ENCODE results near the gene NDUFC1.
"Not testable (repeated sequence)": the region's sequence is repeated elsewhere in the genome, so short reads cannot be mapped to it uniquely, and the experiment has no call there.

NDUFC1 gene

DNA sequence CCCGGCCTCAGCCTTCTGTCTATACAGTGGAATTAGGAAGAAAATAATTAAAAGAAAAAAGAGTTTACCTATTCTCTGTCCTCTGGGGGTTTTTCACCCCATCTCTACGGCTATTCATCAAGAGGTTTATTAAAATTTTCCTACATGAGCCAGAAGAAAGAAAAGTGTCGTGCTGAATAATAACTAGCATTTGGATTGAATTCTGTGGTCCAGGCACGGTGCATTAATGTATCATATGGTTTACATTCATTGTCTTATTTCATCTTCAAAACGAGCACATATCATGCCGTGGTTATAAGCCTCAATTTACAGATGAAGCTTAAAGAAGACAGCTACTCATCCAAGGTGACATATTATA lies 6.4 kb downstream of the NDUFC1 start:
- no peak for DNase-seq

DNA sequence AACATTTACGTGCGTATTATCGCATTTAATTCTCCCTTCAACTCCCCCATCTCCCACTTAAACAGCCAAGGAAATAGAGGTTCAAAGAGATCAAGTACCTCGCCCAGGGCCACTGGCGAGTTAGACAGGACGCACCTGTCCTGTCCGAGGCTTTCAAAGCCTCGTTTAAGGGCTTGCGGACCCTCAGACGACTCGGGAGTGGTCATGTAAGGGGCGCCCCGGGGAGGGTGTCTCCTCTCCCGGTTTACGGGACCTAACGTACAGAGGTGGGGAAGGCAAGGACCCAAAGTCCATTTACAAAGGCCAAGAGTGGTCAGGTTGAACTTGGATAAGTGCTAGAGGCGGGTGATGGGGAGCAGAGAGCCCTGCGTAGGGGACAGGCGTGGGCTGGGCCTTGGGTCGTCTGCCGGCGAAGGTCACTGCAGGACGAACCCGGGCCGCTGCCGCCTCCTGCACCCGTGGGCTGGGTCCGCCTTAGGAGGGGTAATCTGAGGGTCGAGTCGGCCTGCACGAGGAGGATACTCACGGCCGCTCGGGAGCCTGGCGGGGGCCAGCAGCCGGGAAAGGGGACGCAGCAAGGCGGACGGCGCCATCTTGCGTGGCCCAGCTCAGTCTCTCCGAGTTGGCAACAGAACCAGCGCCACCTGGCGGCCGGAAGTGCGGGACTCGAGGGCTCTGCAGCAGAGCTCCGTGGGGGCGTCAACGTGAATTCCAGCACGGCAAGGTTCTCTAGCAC lies 6.9 kb downstream of the NDUFC1 start:
- peak; percentile 90 for DNase-seq

DNA sequence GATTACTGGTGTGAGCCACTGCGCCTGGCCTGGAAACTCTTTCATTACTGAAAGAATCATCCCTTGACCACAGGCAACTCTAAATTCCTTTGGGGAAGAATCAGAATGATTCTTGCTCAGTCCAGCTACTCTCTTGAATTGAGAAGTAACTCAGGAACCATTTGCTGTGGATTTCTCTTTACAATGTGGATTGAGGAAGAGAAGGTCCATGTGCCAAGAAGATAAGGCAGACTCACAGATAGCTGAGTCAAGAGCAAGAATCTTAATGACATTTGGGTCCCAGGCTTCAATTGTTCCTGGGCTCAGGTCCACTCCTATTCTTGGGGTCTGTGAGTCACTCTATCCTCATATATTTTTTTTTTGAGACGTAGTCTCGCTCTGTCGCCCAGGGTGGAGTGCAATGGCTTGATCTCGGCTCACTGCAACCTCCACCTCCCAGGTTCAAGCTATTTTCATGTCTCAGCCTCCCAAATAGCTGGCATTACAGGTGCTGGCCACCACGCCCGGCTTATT lies 16.0 kb downstream of the NDUFC1 start:
- no peak for DNase-seq

DNA sequence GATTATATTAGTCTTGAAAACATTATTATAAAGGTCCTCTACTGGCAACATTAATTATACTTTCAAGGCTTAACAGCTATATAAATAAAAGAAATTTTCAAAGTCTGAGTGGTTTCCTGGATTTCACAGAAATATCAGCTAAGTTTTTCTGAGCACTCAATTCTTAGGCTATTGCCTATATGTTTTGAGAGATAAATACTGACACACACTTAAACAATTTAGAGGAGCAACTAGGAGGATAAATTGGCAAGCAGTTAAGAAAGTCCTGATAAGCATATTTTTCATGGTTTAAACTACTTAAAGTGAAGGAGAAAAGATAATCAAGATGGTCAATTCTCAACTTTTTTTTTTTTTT lies 19.6 kb downstream of the NDUFC1 start:
- no peak for DNase-seq

DNA sequence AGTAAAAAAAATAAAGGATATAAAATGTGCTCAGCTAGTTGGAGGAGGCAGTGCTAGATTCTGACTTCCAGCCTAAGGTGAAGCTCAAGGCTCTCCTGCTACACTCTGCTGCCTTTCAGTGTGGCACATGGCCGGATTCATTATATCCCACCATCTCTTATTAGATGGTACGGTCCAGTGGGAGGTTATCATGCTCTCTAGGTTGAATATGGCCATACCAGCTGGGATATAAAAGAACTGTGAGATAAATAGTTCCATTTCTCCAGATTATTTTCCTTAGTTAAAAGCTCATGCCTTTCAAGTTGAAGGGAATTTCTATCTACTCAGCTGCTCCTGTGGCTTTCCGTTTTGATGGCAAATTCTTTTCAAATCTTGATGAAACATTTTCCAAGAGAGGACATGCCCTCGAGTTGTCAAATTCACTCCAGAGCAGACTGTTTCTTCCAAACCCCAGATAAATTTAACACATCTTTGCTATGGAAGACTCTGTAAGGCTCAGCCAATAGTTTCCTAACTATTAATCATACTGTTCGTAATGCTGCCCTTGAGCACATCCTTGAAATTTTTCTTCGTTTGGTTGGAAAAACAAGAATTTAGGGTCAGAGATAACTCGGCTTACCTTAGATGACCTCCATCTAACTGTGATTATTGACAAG lies 20.1 kb downstream of the NDUFC1 start:
- peak; percentile 53 for DNase-seq

DNA sequence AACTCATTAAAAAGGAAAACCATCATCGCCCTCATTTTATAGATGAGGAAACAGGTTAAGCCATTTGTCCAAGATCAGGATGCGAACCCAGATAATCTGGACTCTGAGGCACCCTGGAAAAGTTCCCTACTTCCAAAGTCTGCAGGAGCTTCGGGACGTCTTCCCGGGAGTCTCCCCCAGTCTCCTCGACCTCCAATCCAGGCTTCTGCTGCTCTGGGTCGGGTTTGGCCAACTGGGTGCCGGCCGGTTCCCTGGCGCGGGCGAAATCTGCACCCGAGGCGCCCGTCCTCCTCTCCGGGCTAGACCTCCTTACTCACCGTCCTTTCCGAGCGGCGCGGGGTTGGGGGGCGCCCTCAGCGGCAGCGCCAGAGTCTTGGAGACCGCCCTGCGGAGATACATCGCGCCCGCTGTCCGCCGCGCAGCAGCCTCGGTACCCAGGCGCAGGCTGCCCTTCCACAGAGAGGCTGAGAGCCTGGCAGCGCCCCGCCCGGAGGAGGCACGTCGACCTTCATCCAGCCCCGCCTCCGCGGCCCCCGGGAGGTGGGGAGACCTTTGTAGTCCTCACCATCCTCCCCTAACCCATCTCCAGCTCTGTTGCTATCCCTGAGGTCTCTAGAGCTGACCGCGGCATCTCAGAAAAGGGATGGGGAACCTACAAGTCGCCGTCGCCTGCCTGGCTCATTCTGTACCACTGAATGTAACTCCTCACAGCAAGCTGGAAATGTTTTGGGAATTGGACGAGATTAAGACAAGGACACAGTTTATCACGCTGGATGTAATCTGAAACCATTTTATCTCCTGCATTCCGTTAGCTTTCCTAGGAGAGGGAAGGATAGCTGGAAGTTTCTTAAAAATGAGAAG lies 22.3 kb downstream of the NDUFC1 start, which contains the start of gene MGARP:
TSS of gene MGARP (minus strand) at position 466 of the 861 bp plus-strand sequence. CDS start at position 399, 67 bp downstream.
- DNase-seq: peak; percentile 48

DNA sequence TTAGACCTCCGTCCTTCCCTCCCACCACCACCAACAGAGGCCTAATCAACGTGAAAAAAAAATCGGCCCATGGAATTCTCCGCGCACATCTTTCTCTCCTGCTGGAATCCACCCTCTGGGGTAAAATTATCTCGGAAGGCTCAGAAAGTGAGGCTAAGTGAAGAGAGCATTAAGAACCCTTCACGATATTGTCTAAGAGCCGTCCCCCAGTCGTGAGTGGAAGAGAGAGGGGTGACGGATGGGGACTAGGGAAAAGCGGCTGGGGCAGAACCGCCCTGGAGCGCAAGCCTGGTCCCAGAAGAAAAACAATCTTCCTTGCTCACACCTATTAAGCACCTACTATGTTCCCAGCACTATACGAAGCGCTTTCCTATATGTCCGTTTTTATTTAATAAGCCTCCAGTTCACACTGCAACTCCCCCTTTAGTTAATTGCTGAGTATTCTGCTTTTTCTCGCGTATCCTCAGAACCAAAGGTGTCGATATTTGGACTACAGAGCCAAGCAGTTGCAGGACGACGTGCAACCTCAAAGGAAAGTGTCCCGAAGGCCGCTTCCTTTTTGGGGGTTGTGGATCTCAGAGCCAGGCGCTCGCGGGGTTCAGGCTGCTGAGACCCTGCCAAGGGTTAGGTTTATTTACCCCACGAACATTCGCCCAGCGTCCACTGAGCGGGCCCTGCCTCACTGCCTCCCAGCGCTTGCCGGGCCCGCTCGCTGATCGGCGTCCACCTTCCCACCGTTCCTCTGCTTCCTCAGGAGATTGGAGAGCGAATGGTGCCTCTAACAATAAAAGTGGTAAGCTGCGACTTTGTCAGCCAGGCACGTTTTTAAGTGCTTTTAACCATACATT lies 23.1 kb downstream of the NDUFC1 start:
- no peak for DNase-seq

DNA sequence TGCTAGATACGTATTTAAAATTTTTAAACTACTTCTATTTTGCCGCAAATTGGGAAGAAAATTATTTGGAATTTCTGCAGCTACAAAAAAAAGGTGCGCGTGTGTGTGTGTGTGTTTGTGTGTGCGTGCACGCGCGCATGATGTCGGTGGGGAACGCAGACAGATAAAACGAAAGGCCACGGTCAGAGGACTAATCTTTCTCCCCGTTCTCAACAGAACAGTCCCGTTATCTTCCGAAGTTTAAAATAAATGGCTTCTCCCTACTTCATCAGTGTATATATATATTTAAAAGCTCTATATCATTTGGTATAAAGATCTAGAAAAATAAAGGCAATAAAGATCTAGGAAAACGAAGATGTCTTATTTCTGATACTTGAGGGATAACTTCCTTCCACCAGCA lies 23.8 kb downstream of the NDUFC1 start:
- no peak for DNase-seq

DNA sequence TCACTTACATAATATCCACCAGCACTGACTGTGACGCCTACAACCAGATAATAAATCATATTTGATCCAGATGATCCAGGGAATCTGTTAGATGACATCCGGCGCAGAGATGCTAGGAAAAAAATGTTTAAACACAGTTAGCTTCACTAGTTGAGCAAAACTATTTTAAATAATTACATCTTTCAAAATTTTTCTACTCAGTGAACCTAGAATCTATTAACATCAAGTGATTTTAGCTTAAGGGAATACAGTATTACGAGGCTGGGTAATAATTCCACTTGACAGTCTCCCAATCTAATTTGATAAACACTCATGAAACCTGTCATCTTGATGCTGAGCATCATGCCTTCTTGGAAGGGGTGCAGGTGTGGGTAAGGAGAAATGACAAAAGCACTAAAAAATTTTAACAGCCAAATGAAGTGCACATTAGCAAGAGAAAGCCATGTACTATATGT lies 27.0 kb downstream of the NDUFC1 start:
- no peak for DNase-seq

DNA sequence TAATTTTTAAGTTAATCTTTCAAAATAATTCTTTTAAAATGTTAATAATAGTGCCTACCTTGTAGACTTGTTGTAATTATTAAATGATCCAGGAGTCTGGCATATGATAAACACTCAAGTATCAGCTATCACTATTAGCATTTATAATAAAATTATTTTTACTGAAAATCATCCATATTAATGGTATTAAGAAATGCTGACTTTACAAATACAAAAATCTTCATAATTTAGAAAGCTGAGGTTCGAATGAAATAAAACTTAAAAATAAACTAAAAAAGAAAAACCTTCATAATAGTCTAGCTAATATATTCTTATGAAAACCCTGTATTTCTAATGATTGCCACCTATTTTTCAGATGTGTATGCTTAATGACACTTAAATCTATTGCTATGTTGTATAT lies 27.5 kb downstream of the NDUFC1 start:
- DNase-seq: no peak

DNA sequence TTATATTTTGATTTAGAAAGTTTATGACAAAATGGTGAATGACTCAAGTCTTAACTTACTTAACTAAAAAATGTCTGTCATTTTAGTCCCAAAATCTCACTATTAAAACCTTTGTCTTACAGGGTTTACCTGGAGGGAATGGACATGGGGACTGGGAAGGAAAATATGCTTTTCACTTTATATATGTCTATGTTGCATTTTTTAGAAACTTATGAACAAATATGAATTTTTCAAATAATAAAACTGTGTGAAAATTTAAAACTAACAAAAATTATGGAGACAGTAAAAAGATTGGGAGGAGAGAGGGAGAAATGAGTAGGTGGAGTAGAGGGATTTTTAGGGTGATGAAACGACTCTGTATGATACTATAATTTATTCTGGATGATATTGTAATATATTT lies 28.4 kb downstream of the NDUFC1 start:
- no peak for DNase-seq

DNA sequence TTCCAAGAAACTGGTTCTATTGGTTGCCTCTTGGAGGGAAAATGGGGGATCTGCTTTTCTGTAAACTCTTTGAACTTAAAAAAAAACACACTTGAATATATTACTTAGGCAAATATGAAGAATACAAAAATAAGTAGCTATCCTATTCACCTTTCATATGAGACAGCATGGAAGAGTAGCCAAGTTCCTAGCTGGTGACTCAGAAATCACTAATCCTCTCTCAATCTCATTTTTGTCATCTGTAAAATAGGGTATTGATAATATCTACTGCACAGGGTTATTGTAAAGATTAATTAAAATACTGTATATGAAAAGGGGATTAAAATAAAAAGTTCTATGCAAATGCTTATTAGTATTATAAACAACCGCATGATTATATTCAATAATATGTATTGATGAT lies 35.0 kb downstream of the NDUFC1 start:
- no peak for DNase-seq

DNA sequence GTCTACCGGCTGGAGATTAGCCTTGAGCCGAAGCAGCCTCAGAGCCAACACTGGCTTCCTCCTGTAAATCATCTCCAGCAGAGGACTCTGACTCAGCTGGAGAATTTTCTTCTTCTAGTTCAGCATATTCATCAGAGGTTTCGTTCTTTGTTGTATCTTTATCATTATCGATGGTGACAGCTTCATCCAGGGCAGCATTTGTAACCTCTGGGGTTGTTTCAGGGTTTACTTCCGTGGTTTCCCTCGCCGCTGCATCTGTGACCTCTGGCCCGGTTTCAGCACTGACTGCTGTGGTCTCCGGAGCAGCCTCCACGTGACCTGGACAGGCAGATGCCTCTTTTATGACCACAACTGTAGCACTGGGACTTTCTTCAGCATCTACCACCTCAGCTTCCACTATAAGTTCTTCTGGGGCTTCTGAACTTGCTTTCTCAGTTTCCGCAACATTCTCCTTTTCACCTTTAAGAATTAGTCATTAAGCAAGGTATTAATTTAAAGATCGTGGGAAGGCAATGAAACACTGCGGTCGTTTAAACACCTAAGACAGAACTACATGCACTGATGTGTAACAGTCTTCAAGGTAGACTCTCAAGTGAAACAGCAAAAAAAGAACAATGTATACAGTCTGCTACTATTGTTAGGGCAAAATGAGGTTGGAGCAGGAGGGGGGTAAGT lies 35.6 kb downstream of the NDUFC1 start:
- peak; percentile 91 for DNase-seq

DNA sequence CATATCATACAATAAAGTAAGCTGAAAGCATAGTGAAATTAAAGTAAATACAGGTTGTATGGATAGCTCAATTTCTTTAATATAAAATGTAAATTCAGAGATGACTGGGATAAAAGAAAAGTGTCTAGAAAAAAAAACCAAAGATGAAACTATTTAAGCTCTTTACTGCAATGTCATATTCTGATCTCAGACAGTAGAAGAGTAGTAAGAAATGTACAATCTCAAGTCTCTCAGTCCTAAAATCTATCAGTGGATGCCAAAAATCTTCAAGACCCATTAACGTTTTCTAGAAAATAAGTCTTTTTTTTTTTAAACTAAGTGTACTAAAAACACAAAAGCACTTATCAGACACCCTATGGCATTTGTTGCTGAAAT lies 36.1 kb downstream of the NDUFC1 start:
- no peak for DNase-seq

DNA sequence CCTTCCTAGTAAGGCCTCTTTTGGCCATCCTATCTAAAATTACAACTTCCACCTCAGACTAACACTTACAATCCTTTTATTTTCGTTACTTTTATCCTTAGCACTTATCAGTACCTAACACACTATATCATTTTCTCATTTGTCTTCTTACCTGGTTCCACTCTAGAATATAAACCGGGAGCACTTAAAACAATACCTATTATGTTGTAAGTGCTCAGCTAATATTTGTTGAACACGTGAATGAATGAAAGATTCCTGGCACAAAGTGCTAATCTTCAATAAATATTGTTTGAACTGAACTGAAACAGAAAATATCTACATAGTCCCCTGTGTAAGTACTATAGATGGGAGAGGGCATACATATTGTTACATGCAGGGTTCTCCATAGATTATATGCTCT lies 36.6 kb downstream of the NDUFC1 start:
- no peak for DNase-seq

DNA sequence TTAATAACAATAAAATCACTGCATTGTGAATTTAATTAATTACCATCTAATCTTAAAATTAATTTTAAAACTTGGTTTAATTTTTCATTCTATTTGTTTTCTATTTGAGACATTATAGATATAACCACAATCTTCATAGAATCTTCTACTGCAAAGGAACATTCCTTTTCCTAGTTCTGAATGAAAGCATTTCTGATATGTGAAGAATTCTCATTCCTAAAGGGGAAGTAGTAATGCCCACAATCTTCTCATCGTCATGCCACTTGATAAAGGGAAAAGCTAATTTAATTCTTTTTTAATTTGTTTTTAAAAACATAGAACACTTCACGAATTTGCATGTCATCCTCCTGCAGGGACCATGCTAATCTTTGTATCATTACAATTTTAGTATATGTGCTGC lies 45.9 kb downstream of the NDUFC1 start:
- DNase-seq: peak; percentile 24

DNA sequence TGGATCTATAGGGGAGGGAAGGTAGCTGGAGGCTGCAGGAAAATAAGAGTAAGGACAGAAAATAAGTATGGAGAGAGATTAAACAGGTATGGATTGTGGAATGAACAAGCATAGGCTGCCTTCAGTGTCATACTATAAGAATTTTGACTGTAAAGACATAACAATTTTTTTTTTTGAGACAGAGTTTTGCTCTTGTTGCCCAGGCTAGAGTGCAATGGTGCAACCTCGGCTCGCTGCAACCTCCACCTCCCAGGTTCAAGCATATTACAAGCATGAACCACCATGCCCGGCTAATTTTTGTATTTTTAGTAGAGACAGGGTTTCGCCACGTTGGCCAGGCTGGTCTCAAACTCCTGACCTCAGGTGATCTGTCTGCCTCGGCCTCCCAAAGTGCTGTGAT lies 46.7 kb downstream of the NDUFC1 start:
- not testable (repeated sequence) for DNase-seq

DNA sequence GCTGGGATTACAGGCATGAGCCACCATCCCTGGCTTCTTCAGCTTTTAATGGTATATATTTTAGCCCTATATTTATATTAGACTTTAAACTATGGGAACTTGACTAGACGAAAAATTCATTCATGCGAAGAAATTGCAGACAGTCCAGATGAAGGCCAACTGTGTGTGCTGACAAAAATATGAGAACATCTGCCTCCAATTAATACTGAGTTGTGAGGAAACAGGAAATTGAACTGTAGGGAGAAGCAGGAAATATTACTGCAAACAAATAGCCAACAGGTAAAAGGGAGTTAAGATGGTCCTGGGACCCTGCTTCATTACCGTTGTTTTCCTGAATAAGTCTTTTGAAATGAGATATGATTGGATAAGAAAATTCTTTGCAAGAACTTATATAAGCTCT lies 48.6 kb downstream of the NDUFC1 start:
- DNase-seq: peak; percentile 47

DNA sequence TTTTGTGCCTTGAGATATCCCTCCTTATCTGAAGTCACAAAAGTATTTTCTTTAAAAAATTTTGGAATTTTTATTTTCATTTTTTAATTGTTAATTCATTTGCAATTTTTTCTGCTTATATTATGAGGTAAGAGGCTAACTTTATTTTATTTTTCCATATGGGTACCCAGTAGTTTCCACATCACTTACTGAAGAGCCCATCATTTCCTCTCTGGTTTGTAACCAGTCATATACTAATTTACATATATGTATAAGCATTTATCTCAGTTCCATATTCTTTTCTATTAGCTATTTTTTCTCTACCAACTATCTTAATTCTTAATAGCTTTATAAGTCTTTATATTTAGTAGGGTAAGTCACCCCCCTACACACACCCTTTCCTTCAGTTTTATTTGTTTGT lies 49.2 kb downstream of the NDUFC1 start:
- DNase-seq: no peak

DNA sequence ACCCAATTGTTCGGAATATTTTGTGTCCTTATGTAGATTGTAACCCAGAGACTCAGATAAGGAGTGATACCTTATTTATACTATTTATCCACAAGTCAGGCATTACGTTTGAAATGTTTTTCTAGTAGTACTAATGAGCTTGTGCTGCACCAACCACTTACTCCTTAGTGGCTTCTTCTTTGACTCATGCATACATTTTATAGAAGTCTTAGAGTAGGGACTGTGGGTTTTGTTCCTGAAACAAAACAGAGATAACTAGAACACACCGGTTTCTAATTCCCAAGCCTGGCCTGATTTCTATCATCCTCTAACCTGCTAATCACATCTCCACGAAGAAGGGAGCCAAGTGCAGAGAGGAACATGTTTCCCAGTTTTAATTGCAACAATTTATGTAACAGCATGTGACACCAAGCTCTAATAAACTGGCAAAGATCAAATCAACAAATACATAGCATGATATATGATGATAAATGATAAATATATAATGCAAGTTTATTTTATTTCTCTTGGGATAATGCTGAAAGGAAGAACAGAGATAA lies 54.5 kb downstream of the NDUFC1 start:
- peak; percentile 20 for DNase-seq

DNA sequence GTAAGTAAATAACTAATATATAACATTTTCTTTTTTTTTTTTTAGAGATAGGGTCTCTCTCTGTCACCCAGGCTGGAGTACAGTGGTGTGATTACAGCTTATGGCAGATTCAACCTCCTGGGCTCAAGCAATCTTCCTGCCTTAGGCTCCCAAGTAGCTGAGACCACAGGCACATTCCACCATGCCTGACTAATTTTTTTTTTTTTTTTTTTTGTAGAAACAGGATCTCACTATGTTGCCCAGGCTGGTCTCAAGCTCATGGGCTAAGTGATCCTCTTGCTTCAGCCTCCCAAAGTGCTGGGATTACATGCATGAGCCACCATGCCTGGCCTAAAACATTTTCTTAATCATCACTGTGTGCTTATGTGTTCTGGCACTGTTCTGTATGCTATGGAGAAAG lies 55.0 kb downstream of the NDUFC1 start:
- DNase-seq: peak; percentile 71

DNA sequence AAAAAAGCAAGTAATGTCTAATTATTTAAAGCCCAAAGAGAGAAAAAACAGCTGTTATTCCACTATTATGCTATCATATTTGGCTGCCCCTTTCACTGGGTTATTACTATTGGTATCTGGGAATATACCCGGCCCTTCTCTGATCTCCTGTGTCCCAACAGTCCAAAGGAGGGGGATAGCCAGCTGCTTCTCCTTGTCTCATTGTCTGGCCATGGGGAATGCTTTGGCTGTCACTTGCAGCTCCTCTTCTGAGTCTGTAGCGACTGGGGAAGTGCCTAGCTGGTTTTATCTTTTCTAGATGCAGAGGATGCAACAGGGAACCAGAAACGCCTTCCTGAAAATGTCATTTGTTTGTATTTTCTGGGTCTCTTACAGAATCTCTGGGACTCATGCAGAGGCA lies 56.1 kb downstream of the NDUFC1 start:
- no peak for DNase-seq
